ENCODE data around the gene RPL26.

- TF ChIP-seq CTCF (IDR thresholded peaks at IDR 0.05) (peak; percentile 75 to 90 (median 86)), POLR2A (IDR thresholded peaks at IDR 0.05) (no peak), EP300 (IDR thresholded peaks at IDR 0.05) (no peak), POLR2AphosphoS5 (IDR thresholded peaks at IDR 0.05) (peak; percentile 31 to 48)
Observed at GRCh38 chr17:8409966-8410882, 27.2 kb upstream of the RPL26 start.
